SK-N-SH treated with all-trans-retinoic acid at 6 μM for 48 hours (cell line): ENCODE measurements around the gene CHD1.

Source experiments
- ATAC-seq: fragments of 200-7000 bp; cut with Tn5 transposase; 3 replicates; pipeline ENCODE4 v1.9.1; 2020; ENCODE audit warnings: mild to moderate bottlenecking, moderate library complexity
- BACH2 ChIP-seq: fragments of 250-450 bp; sonication (Bioruptor Pico); IDR thresholded peaks from 2 replicates; pipeline ENCODE4 v1.9.0; 2021; ENCODE audit warnings: mild to moderate bottlenecking, borderline replicate concordance
- CSDC2 ChIP-seq: fragments of 250-450 bp; sonication (Bioruptor Pico); IDR thresholded peaks from 2 replicates; pipeline ENCODE4 v1.5.0; 2020; ENCODE audit warnings: mild to moderate bottlenecking, moderate library complexity
- ESRRG ChIP-seq: fragments of 250-450 bp; sonication (Bioruptor Pico); IDR thresholded peaks from 2 replicates; pipeline ENCODE4 v1.6.1; 2021; ENCODE audit warnings: mild to moderate bottlenecking
- GLIS3 ChIP-seq: fragments of 250-450 bp; sonication (Bioruptor Pico); IDR thresholded peaks from 2 replicates; pipeline ENCODE4 v1.5.0; 2020; ENCODE audit warnings: mild to moderate bottlenecking, moderate library complexity
- ISL1 ChIP-seq: fragments of 250-450 bp; sonication (Bioruptor Pico); IDR thresholded peaks from 2 replicates; pipeline ENCODE4 v2.1.2; 2022; ENCODE audit warnings: mild to moderate bottlenecking, moderate library complexity
- OSR1 ChIP-seq: fragments of 250-450 bp; sonication (Bioruptor Pico); IDR thresholded peaks from 2 replicates; pipeline ENCODE4 v1.8.0; 2022; ENCODE audit warnings: moderate library complexity, mild to moderate bottlenecking, inconsistent platforms
- PPARA ChIP-seq: fragments of 250-450 bp; sonication (Bioruptor Pico); IDR thresholded peaks from 2 replicates; pipeline ENCODE4 v1.5.0; 2020; ENCODE audit warnings: mild to moderate bottlenecking, borderline replicate concordance
- RARB ChIP-seq: fragments of 250-450 bp; sonication (Bioruptor Pico); IDR thresholded peaks from 2 replicates; pipeline ENCODE4 v1.8.0; 2021; ENCODE audit warnings: mild to moderate bottlenecking, moderate library complexity
- SNAI2 ChIP-seq: fragments of 250-450 bp; sonication (Bioruptor Pico); IDR thresholded peaks from 2 replicates; pipeline ENCODE4 v1.5.0; 2020; ENCODE audit warnings: mild to moderate bottlenecking, moderate library complexity
- TCF4 ChIP-seq: fragments of 250-450 bp; sonication (Bioruptor Pico); IDR thresholded peaks from 2 replicates; pipeline ENCODE4 v1.8.0; 2021; ENCODE audit warnings: mild to moderate bottlenecking, moderate library complexity, borderline replicate concordance
- TOX ChIP-seq: fragments of 250-450 bp; sonication (Bioruptor Pico); IDR thresholded peaks from 2 replicates; pipeline ENCODE4 v1.8.0; 2021; ENCODE audit warnings: mild to moderate bottlenecking, moderate library complexity, borderline replicate concordance
- ZFP3 ChIP-seq: fragments of 250-450 bp; sonication (Bioruptor Pico); IDR thresholded peaks from 2 replicates; pipeline ENCODE4 v1.5.0; 2020; ENCODE audit warnings: mild to moderate bottlenecking, moderate library complexity
- ZFP30 ChIP-seq: fragments of 450-650 bp; formaldehyde crosslinking; IDR thresholded peaks from 2 replicates; pipeline ENCODE4 v1.5.0; 2022; ENCODE audit warnings: mild to moderate bottlenecking, moderate library complexity
- ZNF565 ChIP-seq: fragments of 450-650 bp; formaldehyde crosslinking; conservative IDR thresholded peaks from 2 replicates; pipeline ENCODE4 v1.5.0; 2020; ENCODE audit warnings: low read depth, mild to moderate bottlenecking, moderate library complexity
- ZNF8 ChIP-seq: fragments of 450-650 bp; formaldehyde crosslinking; IDR thresholded peaks from 2 replicates; pipeline ENCODE4 v1.5.0; 2020; ENCODE audit warnings: mild to moderate bottlenecking, moderate library complexity
- TF ChIP-seq, protein P1 (sequence below): fragments of 250-450 bp; sonication (Bioruptor Pico); IDR thresholded peaks from 2 replicates; pipeline ENCODE4 v1.8.0; 2020; ENCODE audit warnings: mild to moderate bottlenecking, moderate library complexity, borderline replicate concordance
- TF ChIP-seq, protein P2 (sequence below): fragments of 250-450 bp; sonication (Bioruptor Pico); IDR thresholded peaks from 2 replicates; pipeline ENCODE4 v1.5.1; 2020; ENCODE audit warnings: low read depth, mild to moderate bottlenecking, moderate library complexity
- TF ChIP-seq, protein P3 (sequence below): fragments of 250-450 bp; sonication (Bioruptor Pico); IDR thresholded peaks from 2 replicates; pipeline ENCODE4 v1.8.0; 2021; ENCODE audit warnings: low read depth, mild to moderate bottlenecking, moderate library complexity, borderline replicate concordance
- TF ChIP-seq, protein P4 (sequence below): fragments of 250-450 bp; sonication (Bioruptor Pico); IDR thresholded peaks from 2 replicates; pipeline ENCODE4 v1.5.0; 2020; ENCODE audit warnings: mild to moderate bottlenecking, moderate library complexity

Gene CHD1

DNA sequence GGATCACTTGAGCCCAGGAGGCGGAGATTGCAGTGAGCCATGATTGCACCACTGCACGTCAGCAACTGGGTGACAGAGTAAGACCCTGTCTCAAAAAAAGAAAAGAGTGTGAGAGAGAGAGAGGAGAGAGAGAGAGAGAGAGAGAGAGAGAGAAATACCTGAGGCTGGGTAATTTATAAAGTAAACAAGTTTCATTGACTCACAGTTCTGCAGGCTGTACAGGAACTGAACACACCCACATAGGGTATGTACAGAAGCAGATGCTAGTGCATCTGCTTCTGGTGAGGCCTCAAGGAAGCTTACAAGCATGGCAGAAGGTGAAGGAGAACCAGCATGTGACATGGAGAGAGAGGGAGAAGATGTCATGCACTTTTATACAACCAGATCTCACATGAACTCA, 46.4 kb upstream of the CHD1 start (continued):
- TF ChIP-seq, protein P1, sequence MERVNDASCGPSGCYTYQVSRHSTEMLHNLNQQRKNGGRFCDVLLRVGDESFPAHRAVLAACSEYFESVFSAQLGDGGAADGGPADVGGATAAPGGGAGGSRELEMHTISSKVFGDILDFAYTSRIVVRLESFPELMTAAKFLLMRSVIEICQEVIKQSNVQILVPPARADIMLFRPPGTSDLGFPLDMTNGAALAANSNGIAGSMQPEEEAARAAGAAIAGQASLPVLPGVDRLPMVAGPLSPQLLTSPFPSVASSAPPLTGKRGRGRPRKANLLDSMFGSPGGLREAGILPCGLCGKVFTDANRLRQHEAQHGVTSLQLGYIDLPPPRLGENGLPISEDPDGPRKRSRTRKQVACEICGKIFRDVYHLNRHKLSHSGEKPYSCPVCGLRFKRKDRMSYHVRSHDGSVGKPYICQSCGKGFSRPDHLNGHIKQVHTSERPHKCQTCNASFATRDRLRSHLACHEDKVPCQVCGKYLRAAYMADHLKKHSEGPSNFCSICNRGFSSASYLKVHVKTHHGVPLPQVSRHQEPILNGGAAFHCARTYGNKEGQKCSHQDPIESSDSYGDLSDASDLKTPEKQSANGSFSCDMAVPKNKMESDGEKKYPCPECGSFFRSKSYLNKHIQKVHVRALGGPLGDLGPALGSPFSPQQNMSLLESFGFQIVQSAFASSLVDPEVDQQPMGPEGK (CRISPR knock-in tag): no peak
- TF ChIP-seq SNAI2 (CRISPR knock-in tag): no peak
- no peak for TF ChIP-seq PPARA
- no peak for TF ChIP-seq ISL1 (CRISPR knock-in tag)
- TF ChIP-seq CSDC2: no peak
- TF ChIP-seq ESRRG (CRISPR knock-in tag): no peak
- TF ChIP-seq BACH2 (CRISPR knock-in tag): no peak

DNA sequence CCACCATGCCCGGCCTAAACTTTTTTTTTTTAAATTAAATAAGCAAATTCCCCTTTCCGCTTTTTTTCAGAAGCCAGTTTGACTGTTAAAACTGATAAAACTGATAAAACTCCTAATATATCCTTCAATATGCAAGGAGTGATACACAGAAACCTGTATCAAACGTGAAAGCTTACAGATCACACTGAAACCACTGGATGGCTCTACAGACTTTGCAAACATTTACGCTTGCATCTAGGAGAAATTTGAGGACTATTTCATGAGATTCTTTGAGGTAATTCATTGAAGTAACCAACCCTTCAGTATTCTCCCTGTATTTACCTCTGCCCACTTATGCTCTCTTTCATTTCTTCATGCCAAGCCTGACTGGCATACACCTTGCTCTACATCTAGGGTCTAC, 40.6 kb upstream of the CHD1 start:
- TF ChIP-seq, protein P2, sequence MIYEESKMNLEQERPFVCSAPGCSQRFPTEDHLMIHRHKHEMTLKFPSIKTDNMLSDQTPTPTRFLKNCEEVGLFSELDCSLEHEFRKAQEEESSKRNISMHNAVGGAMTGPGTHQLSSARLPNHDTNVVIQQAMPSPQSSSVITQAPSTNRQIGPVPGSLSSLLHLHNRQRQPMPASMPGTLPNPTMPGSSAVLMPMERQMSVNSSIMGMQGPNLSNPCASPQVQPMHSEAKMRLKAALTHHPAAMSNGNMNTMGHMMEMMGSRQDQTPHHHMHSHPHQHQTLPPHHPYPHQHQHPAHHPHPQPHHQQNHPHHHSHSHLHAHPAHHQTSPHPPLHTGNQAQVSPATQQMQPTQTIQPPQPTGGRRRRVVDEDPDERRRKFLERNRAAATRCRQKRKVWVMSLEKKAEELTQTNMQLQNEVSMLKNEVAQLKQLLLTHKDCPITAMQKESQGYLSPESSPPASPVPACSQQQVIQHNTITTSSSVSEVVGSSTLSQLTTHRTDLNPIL (CRISPR knock-in tag): no peak
- TF ChIP-seq ZFP3: no peak
- no peak for TF ChIP-seq ISL1 (CRISPR knock-in tag)
- TF ChIP-seq, protein P3, sequence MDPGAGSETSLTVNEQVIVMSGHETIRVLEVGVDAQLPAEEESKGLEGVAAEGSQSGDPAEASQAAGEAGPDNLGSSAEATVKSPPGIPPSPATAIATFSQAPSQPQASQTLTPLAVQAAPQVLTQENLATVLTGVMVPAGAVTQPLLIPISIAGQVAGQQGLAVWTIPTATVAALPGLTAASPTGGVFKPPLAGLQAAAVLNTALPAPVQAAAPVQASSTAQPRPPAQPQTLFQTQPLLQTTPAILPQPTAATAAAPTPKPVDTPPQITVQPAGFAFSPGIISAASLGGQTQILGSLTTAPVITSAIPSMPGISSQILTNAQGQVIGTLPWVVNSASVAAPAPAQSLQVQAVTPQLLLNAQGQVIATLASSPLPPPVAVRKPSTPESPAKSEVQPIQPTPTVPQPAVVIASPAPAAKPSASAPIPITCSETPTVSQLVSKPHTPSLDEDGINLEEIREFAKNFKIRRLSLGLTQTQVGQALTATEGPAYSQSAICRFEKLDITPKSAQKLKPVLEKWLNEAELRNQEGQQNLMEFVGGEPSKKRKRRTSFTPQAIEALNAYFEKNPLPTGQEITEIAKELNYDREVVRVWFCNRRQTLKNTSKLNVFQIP (CRISPR knock-in tag): no peak
- no peak for TF ChIP-seq GLIS3 (CRISPR knock-in tag)
- no peak for TF ChIP-seq ZNF565 (CRISPR knock-in tag)
- no peak for TF ChIP-seq OSR1 (CRISPR knock-in tag)
- TF ChIP-seq, protein P4, sequence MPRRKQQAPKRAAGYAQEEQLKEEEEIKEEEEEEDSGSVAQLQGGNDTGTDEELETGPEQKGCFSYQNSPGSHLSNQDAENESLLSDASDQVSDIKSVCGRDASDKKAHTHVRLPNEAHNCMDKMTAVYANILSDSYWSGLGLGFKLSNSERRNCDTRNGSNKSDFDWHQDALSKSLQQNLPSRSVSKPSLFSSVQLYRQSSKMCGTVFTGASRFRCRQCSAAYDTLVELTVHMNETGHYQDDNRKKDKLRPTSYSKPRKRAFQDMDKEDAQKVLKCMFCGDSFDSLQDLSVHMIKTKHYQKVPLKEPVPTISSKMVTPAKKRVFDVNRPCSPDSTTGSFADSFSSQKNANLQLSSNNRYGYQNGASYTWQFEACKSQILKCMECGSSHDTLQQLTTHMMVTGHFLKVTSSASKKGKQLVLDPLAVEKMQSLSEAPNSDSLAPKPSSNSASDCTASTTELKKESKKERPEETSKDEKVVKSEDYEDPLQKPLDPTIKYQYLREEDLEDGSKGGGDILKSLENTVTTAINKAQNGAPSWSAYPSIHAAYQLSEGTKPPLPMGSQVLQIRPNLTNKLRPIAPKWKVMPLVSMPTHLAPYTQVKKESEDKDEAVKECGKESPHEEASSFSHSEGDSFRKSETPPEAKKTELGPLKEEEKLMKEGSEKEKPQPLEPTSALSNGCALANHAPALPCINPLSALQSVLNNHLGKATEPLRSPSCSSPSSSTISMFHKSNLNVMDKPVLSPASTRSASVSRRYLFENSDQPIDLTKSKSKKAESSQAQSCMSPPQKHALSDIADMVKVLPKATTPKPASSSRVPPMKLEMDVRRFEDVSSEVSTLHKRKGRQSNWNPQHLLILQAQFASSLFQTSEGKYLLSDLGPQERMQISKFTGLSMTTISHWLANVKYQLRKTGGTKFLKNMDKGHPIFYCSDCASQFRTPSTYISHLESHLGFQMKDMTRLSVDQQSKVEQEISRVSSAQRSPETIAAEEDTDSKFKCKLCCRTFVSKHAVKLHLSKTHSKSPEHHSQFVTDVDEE (CRISPR knock-in tag): no peak
- no peak for TF ChIP-seq TCF4 (CRISPR knock-in tag)
- no peak for TF ChIP-seq TOX (CRISPR knock-in tag)
- TF ChIP-seq, protein P1 (CRISPR knock-in tag): no peak
- no peak for TF ChIP-seq ZNF8 (CRISPR knock-in tag)
- ATAC-seq: no peak

DNA sequence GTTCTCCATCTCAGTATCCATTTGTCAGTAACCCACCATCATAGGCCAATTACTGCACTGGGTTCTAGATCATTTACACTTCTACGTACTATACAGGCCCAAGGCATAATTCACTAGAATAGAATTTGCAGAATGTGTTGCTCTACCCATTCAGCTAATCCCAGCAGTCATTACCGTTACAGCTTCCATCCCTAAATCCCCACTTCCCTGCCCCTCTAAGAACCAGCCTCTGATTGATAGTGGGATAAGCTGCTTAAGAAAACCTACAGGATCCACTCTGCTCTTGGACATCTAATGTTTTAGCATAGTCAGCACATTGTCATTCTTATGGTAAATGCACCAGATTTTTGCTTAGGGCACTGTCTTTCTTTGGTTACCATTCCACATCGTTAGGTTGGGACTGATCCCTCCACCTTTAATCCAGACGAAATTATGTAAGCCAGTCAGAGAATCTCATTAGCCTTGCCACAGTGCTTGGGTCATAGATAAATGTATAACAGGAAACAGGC, 39.3 kb upstream of the CHD1 start:
- TF ChIP-seq TOX (CRISPR knock-in tag): no peak
- no peak for ATAC-seq

DNA sequence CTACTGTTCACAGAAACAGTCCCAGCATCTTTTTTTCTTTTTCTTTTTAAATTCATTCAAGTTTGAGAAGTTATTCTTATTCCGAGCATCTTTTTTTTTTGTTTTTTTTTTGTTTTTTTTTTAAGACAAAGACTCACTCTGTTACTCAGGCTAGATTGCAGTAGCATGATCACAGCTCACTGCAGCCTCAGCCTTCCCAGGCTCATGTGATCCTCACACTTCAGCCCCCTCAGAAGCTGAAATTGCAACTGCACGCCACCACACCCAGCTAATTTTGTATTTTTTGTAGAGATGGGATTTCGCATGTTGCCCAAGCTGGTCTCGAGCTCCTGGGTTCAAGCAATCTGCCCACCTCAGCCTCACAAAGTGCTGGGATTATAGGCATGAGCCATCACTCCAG, 36.4 kb upstream of the CHD1 start:
- no peak for ATAC-seq
- TF ChIP-seq CSDC2: no peak
- TF ChIP-seq ZFP30 (CRISPR knock-in tag): no peak

DNA sequence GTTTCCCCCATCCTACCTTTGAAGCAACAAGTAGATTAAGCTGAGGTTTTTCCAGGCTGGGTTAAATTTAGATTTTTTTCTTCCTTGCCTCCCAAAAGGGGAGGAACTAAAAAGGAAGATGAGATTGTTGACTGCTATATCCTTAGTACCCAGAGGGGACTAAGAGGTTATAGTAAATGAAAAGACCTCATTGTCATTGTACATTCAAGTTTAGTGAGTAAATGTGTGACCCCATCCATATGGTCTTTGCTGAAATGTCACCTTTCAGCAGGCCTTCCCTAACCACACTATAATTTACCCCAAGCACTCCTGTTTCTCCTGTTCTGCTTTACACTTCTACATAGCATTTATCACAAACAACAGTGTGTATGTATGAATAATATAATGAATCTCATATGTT, 35.8 kb upstream of the CHD1 start:
- no peak for ATAC-seq
- no peak for TF ChIP-seq ZNF565 (CRISPR knock-in tag)
- TF ChIP-seq ZNF8 (CRISPR knock-in tag): no peak
- TF ChIP-seq TOX (CRISPR knock-in tag): no peak
- no peak for TF ChIP-seq ESRRG (CRISPR knock-in tag)
- TF ChIP-seq ISL1 (CRISPR knock-in tag): no peak
- TF ChIP-seq, protein P3 (CRISPR knock-in tag): no peak
- TF ChIP-seq RARB: no peak
- TF ChIP-seq ZFP3: no peak
- no peak for TF ChIP-seq CSDC2
- no peak for TF ChIP-seq GLIS3 (CRISPR knock-in tag)
- no peak for TF ChIP-seq TCF4 (CRISPR knock-in tag)
- TF ChIP-seq SNAI2 (CRISPR knock-in tag): no peak
- no peak for TF ChIP-seq OSR1 (CRISPR knock-in tag)
- TF ChIP-seq, protein P4 (CRISPR knock-in tag): no peak
